HCT116 (cell line): Measurements from ENCODE around the gene TM7SF2. TPM values are rescaled to one million over a fixed set of nuclear protein-coding genes. Genes with fewer than 3 reads are reported as not detected.
A peak's percentile ranks its signal among the peaks of the same experiment; 100 is the strongest.

Experiments
- ATAC-seq: fragments of 200-7000 bp; cut with Tn5 transposase; 2 replicates; pipeline ENCODE4 v1.9.1; 2020; ENCODE audit warnings: mild to moderate bottlenecking, moderate library complexity
- BruUV-seq: library from RNA; stranded (reverse); fragments of 400-500 nt; replicated peaks from 2 replicates; lab custom pipeline; 2021; lab: Mats Ljungman, UMichigan
- CTCF ChIA-PET: fragments of 300-600 bp; sonication (Branson Sonifier 250); formaldehyde crosslinking; loops from one replicate; lab custom pipeline; 2021; ENCODE audit warnings: antibody characterized with exemption; lab: Charles Lee
- POLR2A ChIA-PET: fragments of 300-600, 350-600 bp; sonication (Branson Sonifier 250); formaldehyde crosslinking; loops from one replicate; lab custom pipeline; 2021; ENCODE audit warnings: antibody characterized with exemption; lab: Charles Lee
- RAD21 ChIA-PET, 2 experiments: fragments of 300-600 bp; sonication (Branson Sonifier 250); formaldehyde crosslinking; loops; one replicate each; lab custom pipeline; 2023; ENCODE audit warnings: low total read pairs in 2 of 2; ENCODE audit not compliant: uncharacterized antibody in 2 of 2, unreplicated experiment in 2 of 2, low non-redundant PET in 1 of 2; lab: Charles Lee
- DNase-seq: peaks from one replicate; pipeline ENCODE4 v3.0.0-alpha.2; 2010; ENCODE audit warnings: low read depth, low spot score
- H2AFZ ChIP-seq: fragments of 200-600 bp; shearing (Covaris generic), sonication (generic); 2 replicates; pipeline ENCODE4 v1.6.1; 2017; ENCODE audit warnings: low read depth, mixed run types, mixed read lengths, antibody characterized with exemption, low read length; ENCODE audit not compliant: poor library complexity, severe bottlenecking
- H3K27ac ChIP-seq: 2 replicates; pipeline ENCODE4 v1.5.1; 2012; ENCODE audit warnings: low read depth, low read length
- H3K27me3 ChIP-seq: fragments of 200-600 bp; sonication (generic); 2 replicates; pipeline ENCODE4 v1.6.1; 2016; ENCODE audit warnings: mixed run types, low read length, mixed read lengths; ENCODE audit not compliant: insufficient read depth
- H3K36me3 ChIP-seq, 2 experiments: fragments of 200-500 bp in 1 of 2; fragments of 200-600 bp in 1 of 2; sonication (Bioruptor generic) in 1 of 2; sonication (generic) in 1 of 2; 2 replicates each; pipeline versions ENCODE4 v1.5.1 to v1.6.1; 2014 to 2016; ENCODE audit warnings: low read length in 2 of 2, inconsistent platforms in 1 of 2, mixed read lengths in 1 of 2, mixed run types in 1 of 2; ENCODE audit not compliant: insufficient read depth in 2 of 2, control insufficient read depth in 1 of 2
- H3K4me1 ChIP-seq, 2 experiments: fragments of 200-600 bp in 1 of 2; sonication (generic) in 1 of 2; 2 replicates each; pipeline versions ENCODE4 v1.5.1 to v1.6.1; 2012 to 2017; ENCODE audit warnings: low read length in 2 of 2, inconsistent platforms in 1 of 2, mild to moderate bottlenecking in 1 of 2, mixed read lengths in 1 of 2, mixed run types in 1 of 2, moderate library complexity in 1 of 2; ENCODE audit not compliant: insufficient read depth in 2 of 2, control insufficient read depth in 1 of 2
- H3K4me2 ChIP-seq: fragments of 200-600 bp; sonication (generic); 2 replicates; pipeline ENCODE4 v1.6.1; 2017; ENCODE audit warnings: mixed run types, low read length, mixed read lengths
- H3K4me3 ChIP-seq, 2 experiments: fragments of 200-600 bp in 1 of 2; sonication (generic) in 1 of 2; replicated peaks in 1 of 2; 2 replicates each; pipeline ENCODE4 v1.5.1; 2011 to 2016; ENCODE audit warnings: low read length in 2 of 2, control low read depth in 1 of 2, low read depth in 1 of 2, mild to moderate bottlenecking in 1 of 2, mixed read lengths in 1 of 2, mixed run types in 1 of 2
- H3K79me2 ChIP-seq: fragments of 200-600 bp; sonication (generic); 2 replicates; pipeline ENCODE4 v1.6.1; 2017; ENCODE audit warnings: mild to moderate bottlenecking, mixed run types, low read length, moderate library complexity, mixed read lengths; ENCODE audit not compliant: insufficient read depth
- H3K9ac ChIP-seq: fragments of 200-600 bp; sonication (generic); 2 replicates; pipeline ENCODE4 v1.6.1; 2016; ENCODE audit warnings: low read length, mixed read lengths
- H3K9me2 ChIP-seq: fragments of 200-600 bp; sonication (generic), shearing (Covaris generic); 2 replicates; pipeline ENCODE4 v1.6.1; 2017; ENCODE audit warnings: mixed run types, mild to moderate bottlenecking, moderate library complexity; ENCODE audit not compliant: insufficient read depth
- H3K9me3 ChIP-seq, 2 experiments: fragments of 200-500 bp in 1 of 2; fragments of 200-600 bp in 1 of 2; sonication (Bioruptor generic) in 1 of 2; sonication (generic) in 1 of 2; 2 replicates each; pipeline ENCODE4 v1.6.1; 2014 to 2017; ENCODE audit warnings: low read length in 2 of 2, mixed read lengths in 2 of 2, inconsistent platforms in 1 of 2, low read depth in 1 of 2, mild to moderate bottlenecking in 1 of 2, mixed run types in 1 of 2, moderate library complexity in 1 of 2; ENCODE audit not compliant: control insufficient read depth in 1 of 2, insufficient read depth in 1 of 2
- H4K20me1 ChIP-seq: fragments of 200-600 bp; sonication (generic), shearing (Covaris generic); 2 replicates; pipeline ENCODE4 v1.6.1; 2017; ENCODE audit warnings: mixed run types, mild to moderate bottlenecking, moderate library complexity; ENCODE audit not compliant: insufficient read depth
- CBX3 ChIP-seq: IDR thresholded peaks from 2 replicates; pipeline ENCODE4 v1.6.1; 2012; ENCODE audit warnings: low read depth
- FOSL1 ChIP-seq: IDR thresholded peaks from 2 replicates; pipeline ENCODE4 v1.6.1; 2012; ENCODE audit warnings: low read depth
- RAD21 ChIP-seq: IDR thresholded peaks from 2 replicates; pipeline ENCODE4 v1.6.1; 2012; ENCODE audit warnings: low read depth, mild to moderate bottlenecking
- REST ChIP-seq: IDR thresholded peaks from 2 replicates; pipeline ENCODE4 v1.6.1; 2012; ENCODE audit warnings: low read depth
- SP1 ChIP-seq: IDR thresholded peaks from 2 replicates; pipeline ENCODE4 v1.6.1; 2012; ENCODE audit warnings: low read depth
- YY1 ChIP-seq: IDR thresholded peaks from 2 replicates; pipeline ENCODE4 v1.6.1; 2011; ENCODE audit warnings: low read length, low read depth, moderate library complexity, mild to moderate bottlenecking; ENCODE audit not compliant: insufficient replicate concordance; ENCODE audit errors: extremely low read depth
- intact Hi-C: fragments of 100-400 bp; cut with micrococcal nuclease; formaldehyde crosslinking; loops from 2 replicates; pipeline ENCODE4 v1.10.0; 2022
- total RNA-seq: library from RNA; stranded (reverse); gene quantifications from one replicate; pipeline ENCODE4 v1.2.1, GENCODE V29; 2021; ENCODE audit not compliant: unreplicated experiment

Gene TM7SF2
- total RNA-seq, 1 experiment from 2014 or later: 52.9 TPM

- ChIA-PET CTCF (no interaction called here), POLR2A (interaction anchor here (0.8 to 4.1 kb wide), 3 partner anchors 12 to 47 kb away, joined by 3 to 52 read pairs (median 12); partner anchors contain the start of genes FAU, MRPL49 and TM7SF2), RAD21 (no interaction called here)
- Histone ChIP-seq H3K4me3 (peak overlapping the region; percentile 81 to 98), H4K20me1 (no peaks in the 10 kb centered on the region), H3K4me2 (peak overlapping the region; percentile 95), H3K27me3 (no peaks in the 10 kb centered on the region), H2AFZ (no peak overlapping the region), H3K79me2 (peaks cover 27% of the 10 kb centered on the region), H3K27ac (peak overlapping the region; percentile 89), H3K9me3 (no peaks in the 10 kb centered on the region), H3K9me2 (no peaks in the 10 kb centered on the region), H3K9ac (peak overlapping the region; percentile 89), H3K36me3 (peaks cover 14 to 36% of the 10 kb centered on the region in 2 experiments; a peak in 3 of 4 replicates), H3K4me1 (peaks cover 9 to 28% of the 10 kb centered on the region in 2 experiments; a peak in 3 of 4 replicates)
- intact Hi-C loops: loop anchor here (1.0 to 2.0 kb wide), 2 partner anchors 11 to 47 kb away; partner anchors contain the start of genes CAPN1, FAU and MRPL49
- BruUV-seq: no TSS peak
- no peak for TF ChIP-seq RAD21
- TF ChIP-seq REST: no peak
- no peak for TF ChIP-seq SP1
- TF ChIP-seq CBX3: no peak
- no peak for TF ChIP-seq YY1
- no peak for TF ChIP-seq FOSL1
- DNase-seq (no peak), ATAC-seq (no peak)
These were observed 22.1 kb downstream of the TM7SF2 start for GRCh38 chr11:65133724-65134123.
